HG03025 (cell line): ENCODE measurements around the gene TLR9.
"Not testable (repeated sequence)": the region's sequence is repeated elsewhere in the genome, so short reads cannot be mapped to it uniquely, and the experiment has no call there.

Experiments
- ATAC-seq: cut with Tn5 transposase; IDR thresholded peaks from one replicate; pipeline ENCODE4 v1.9.1; 2021; ENCODE audit warnings: mild to moderate bottlenecking, moderate library complexity; ENCODE audit not compliant: unreplicated experiment, low FRiP score

The TLR9 gene

DNA sequence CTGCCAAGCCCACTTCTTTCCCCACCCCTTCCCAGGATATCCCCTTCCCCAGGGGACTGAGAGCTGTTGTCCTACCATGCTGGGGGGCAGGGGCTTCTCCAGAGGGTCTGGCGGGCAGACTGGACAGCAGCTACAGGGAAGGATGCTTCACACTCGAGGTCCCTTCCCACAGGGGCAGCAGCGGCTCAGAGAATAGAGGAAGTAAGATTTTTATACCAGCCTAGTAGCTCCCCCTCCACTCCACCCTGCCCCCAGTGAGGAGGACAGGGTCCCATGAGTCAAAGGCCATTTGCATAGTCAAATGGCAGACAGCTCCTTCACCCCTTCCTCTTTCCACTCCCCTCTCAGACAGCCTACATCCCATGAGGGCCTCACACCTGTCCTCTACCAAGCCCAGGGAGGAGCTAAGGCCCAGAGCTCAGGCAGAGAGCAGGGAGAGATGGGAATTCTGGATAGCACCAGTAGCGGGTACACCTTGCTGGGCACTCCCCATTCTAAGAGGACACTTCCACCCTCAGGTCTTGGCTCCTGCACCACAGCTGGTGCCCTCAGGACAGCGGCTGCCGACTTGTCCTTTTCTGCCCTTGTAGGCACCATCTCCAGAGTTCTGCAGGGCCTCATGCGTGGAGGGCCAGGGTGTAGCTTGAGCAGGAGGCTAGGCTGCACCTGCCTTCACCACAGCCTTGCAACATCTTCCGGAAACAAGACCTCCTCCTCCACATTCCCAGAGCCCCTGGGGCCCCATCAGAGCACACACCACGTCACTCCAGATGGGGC is at the start of gene TLR9:
TSS of gene TLR9 (minus strand) at position 194 of the 777 bp plus-strand sequence. CDS start at position 78, 116 bp downstream.
- ATAC-seq, result peak; percentile 70

DNA sequence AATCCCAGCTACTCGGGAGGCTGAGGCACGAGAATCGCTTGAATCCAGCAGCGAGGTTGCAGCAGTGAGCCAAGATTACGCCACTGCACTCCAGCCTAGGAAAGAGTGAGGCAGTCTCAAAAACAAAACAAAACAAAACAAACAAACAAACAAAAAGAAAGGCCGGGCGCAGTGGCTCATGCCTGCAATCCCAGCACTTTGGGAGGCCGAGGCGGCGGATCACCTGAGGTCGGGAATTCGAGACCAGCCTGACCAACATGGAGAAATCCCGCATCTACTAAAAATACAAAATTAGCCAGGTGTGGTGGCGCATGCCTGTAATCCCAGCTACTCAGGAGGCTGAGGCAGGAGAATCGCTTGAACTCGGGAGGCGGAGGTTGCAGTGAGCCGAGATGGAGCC is 49.3 kb upstream of the TLR9 start:
- not testable (repeated sequence) for ATAC-seq

- ATAC-seq, result no peak
These were observed 47.4 kb upstream of the TLR9 start for GRCh38 chr3:52272831-52273230.

DNA sequence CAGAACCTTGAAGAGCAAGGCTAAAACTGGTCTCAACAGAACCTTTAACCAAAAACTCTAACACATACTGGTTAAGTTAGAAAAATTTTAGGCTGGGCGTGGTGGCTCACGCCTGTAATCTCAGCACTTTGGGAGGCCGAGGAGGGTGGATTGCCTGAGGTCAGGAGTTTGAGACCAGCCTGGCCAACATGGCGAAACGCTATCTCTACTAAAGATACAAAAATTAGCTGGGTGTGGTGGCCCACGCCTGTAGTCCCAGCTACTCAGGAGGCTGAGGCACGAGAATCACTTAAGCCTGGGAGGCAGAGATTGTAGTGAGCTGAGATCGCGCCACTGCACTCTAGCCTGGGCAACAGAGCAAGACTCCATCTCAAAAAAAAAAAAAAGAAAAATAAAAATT is 46.7 kb upstream of the TLR9 start:
- ATAC-seq, result not testable (repeated sequence)

- ATAC-seq, result no peak
These were observed 44.9 kb upstream of the TLR9 start for GRCh38 chr3:52270252-52270754.

GRCh38 chr3:52269776-52270175 is 44.3 kb upstream of the TLR9 start:
- no peak for ATAC-seq

DNA sequence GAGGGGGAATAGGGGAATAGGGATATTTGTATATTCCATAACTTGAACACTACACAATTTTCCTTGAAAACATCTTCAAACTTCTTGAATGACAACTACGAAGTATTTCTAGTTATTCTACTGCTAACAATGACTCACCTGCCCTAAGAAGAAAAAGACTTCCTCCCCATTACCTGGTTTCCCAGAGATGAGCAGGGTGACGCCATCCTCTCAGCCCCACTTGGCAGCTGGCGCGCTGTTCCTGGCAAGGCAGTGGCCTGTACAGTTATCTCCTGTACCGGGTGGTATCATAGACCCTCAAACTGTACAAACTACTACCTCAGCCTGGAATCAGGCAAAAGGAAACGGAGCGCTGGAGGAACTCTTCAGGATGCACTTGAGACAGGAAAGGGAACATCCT is 42.6 kb upstream of the TLR9 start:
- ATAC-seq, result no peak

DNA sequence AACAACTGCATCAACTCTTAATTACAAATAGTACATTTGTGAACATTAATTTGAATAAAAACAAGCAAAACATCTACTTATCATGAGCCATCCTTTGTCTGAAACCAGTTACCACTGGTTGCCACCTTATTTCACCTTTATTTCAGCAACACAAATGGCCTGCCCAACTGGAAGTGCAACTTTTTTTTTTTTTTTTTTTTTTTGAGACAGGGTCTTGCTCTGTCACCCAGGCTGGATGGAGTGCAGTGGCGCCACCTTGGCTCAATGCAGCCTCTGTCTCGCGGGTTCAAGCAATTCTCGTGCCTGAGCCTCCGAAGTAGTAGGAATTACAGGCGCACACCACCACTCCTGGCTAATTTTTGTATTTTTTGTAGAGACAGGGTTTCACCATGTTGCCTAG is 39.9 kb upstream of the TLR9 start:
- no peak for ATAC-seq

DNA sequence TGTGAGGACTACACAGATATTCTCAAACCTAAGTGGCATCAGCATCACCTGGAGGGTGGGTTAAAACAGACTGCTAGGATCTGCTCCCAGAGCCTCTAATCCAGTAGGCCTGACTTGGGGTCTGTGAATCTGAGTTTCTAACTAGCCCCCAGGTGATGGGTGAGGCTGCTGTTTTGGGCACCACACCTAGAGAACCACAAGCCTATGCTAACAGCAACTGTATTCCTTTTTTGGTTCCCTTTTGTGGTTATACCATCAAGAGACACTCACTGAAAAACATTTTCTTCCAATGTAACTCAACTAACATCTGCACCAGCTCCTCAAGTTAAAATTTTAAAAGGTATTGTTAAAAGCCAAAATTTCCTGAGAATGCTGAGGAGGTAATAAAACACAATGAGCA is 37.0 kb upstream of the TLR9 start:
- no peak for ATAC-seq

- ATAC-seq, result no peak
These were observed 34.0 kb upstream of the TLR9 start for GRCh38 chr3:52259448-52259847.

DNA sequence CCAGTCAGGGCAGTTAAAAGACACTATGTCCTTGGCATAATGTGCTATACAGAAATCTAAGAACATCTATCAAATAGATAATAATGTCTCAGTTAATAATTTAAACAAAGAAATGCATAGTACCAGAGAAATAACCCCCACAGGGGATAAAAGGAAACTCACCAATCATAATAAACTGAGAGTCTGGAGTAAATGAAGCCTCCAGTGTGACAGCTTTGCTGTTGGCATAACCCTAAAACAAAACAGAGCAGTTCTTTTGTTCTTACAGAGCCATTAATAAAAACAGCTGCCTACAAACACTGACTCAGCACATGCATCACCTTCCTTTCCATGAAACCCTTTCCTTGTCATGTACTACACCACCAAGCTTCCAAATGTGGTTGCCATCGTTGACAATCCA is 33.6 kb upstream of the TLR9 start:
- no peak for ATAC-seq

- ATAC-seq, result no peak
These were observed 32.5 kb upstream of the TLR9 start for GRCh38 chr3:52257911-52258310.

DNA sequence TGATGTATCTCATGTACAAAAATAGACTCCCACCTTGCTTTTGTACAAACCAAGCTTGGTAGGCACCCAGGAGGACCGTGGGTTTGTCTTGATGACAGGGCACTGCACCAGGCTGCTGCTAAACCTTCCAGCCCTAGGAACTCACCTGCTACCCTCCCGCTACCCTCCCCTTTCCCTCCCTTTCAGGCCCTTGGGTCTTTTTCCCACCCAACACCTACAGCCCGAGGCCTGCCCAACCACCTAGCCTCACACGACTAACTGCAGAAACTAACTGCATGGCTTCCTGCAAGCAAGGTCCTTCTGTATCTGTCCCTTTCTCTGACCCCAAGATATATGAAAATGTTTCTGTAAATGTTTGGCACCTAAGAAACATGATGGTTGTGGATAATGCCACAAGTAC is 31.2 kb upstream of the TLR9 start:
- no peak for ATAC-seq

DNA sequence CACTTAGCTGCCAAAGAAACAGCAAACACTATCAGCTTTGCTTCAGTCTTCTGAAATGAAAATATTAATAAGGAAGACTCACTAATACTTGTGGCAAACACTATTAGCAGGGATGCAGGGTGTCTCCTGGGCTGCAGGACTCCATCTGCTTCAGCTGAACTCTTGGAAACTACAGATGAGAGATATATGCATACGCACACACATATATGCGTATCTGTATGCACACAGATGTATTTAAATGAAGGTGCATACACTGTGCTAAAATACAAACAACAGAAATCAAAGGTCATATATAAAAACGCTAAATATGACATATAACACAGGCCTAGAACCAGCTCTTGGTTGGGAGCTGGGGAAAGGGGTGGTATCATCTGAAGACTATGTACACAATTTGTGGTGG is 30.7 kb upstream of the TLR9 start:
- no peak for ATAC-seq

DNA sequence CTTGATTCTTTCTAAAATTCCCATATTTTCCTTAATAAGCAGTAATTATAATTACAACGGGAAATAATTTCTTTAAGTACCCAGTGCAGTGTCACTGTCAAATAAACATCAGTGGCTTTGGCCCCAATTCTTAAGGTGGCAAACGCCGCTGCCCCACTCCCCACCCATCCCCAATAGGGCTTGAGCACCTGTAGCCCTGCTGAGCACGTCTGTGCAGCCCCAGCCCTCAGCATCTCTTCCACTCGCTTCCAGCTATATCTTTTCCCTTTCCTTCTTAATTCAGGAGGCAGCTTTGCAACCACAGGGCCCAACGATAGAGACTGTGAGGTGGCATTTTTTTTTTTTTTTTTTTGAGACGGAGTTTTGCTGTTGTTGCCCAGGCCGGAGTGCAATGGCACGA is 29.2 kb upstream of the TLR9 start:
- no peak for ATAC-seq

DNA sequence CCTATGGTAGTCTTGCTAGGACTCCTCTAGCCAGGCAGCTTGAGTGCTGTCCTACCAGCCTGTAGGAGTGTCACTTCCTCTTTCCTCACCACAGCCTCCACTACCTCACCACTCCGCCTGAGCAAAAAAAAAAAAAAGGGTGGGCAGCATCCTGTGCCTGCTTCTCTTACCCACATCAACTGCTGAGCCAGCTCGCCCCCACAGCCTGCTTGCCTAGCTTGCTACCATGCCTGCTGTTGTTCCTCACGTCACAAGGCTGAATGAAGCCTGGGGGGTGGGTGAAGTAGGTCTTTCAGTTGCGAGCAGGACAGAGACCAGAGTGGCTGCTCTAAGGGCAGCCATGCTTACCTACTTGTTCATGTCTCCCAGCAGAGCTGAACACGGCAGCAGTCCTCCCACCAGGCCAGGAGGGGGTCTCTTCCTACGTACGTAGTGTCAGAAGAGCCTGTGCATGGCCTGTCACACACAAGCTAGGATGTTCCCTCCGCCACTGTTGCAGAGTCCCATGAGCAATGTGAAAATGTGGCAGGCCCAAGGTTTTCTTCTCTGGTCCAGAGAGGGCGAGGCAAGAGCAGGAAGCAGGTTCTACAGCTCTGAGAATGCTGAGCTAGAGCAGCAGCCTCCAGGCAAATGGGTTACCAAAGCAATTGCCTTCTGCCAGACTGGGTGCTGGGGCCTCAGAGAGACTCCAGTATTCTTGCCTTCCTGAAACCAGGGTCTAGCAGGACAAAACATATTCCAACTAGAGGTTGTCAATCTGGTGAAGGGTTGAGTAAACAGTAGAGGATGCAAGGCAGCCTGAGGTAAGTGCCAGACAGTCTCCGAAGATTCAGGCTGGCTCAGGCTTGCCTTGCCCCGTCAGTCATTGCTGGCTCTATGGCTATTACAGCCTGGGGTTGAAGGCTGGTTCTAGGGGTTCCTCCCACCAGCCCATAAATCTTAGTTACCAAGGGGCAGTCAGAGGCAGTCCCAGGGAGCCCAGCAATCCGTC is 28.2 kb upstream of the TLR9 start:
- peak; percentile 84 for ATAC-seq

DNA sequence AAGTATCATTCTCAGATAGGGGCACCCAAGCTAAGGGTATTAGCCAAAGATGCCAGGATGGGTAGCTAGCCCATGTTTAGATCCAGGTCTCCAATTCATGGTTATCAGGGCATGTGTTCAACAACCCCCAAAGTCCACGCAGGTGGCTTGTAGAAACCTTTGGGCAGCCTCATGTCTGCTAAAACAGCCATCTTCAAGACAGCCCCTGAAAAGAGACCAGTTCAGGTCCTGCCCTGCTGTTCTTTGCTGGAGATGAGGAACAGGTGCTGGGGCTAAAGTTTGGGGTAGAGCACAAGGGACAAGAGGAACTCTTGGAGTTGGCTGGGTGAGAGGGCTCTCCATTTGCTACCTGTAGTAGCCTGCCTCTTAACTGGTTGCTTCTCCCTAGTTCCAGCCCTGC is 24.7 kb upstream of the TLR9 start:
- ATAC-seq, result no peak

- ATAC-seq, result no peak
These were observed 24.2 kb upstream of the TLR9 start for GRCh38 chr3:52249683-52250082.

GRCh38 chr3:52248816-52249547 is 23.5 kb upstream of the TLR9 start:
- no peak for ATAC-seq

GRCh38 chr3:52248165-52248541 is 22.7 kb upstream of the TLR9 start:
- no peak for ATAC-seq
